Measurements from ENCODE around the gene POC1A. TPM values are rescaled to one million over a fixed set of nuclear protein-coding genes. Genes with fewer than 3 reads are reported as not detected.

Gene POC1A
- total RNA-seq, 1 experiment from 2014 or later = 29.0 TPM

DNA sequence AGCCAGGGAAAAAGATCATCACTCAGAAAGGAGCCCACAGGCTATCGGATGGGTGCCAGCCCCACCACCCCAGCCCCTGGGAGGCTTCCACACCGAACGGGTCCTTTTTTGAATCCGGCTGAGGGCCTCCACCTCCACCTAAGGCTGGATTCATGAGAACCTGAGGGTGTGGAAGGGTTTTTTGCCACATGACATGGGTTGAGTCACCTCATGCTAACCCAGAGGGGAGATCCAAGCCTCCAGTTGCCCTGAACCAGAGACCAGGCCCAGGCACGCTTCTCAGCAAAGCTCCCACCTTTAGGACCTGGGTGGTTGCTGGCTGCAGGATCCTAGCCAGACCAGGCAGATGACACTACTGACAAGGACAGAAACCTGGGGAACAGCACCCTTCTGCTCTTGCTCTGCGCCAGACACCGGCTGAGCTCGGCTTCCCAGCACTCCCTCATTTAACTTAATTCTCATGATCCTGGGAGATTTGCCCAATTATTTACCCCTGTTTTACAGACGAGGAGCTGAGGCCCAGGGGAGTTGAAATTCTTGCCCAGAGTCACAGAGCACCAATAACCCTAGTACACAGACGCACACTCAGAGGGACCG, 123.4 kb downstream of the POC1A start:
- Histone ChIP-seq H3K23ac (ENCODE audit: insufficient read length, low read depth, low read length) (no peak overlapping the region), H3K27ac (ENCODE audit: insufficient read length, low read depth, low read length) (no peak overlapping the region), H3T11ph (ENCODE audit: low read length) (no peak overlapping the region), H4K5ac (ENCODE audit: insufficient read length, low read depth, low read length) (no peak overlapping the region), H2BK12ac (ENCODE audit: insufficient read length, low read depth, low read length) (no peak overlapping the region), H2BK15ac (ENCODE audit: low read depth, low read length) (no peak overlapping the region), H2AK5ac (ENCODE audit: insufficient read length, low read length) (no peak overlapping the region), H3K4me2 (ENCODE audit: insufficient read depth, insufficient read length, low read length) (no peak overlapping the region), H4K20me1 (ENCODE audit: control insufficient read depth, insufficient read depth, insufficient read length) (no peaks in the 10 kb centered on the region), H3K4ac (ENCODE audit: low read depth, low read length) (no peak overlapping the region), H4K8ac (replicated peaks; ENCODE audit: insufficient read length, low read depth, low read length) (no peak overlapping the region), H2AFZ (ENCODE audit: low read length) (no peak overlapping the region), H3K18ac (ENCODE audit: insufficient read length, low read depth, low read length) (no peak overlapping the region), H3K79me1 (ENCODE audit: insufficient read depth, low read depth, low read length, poor library complexity, severe bottlenecking) (no peaks in the 10 kb centered on the region), H3K56ac (ENCODE audit: insufficient read length, low read depth, low read length) (no peak overlapping the region), H3K23me2 (ENCODE audit: insufficient read length, low read depth, low read length, poor library complexity, severe bottlenecking) (no peaks in the 10 kb centered on the region), H2BK5ac (ENCODE audit: insufficient read length, low read length) (no peak overlapping the region), H3K14ac (ENCODE audit: insufficient read depth, low read length) (no peak overlapping the region; the same call in 1 of the 2 replicates), H3K9ac (ENCODE audit: extremely low read depth, insufficient read length, low read length) (no peak overlapping the region), H4K91ac (ENCODE audit: insufficient read length, low read depth, low read length) (no peak overlapping the region), H3K27me3 (ENCODE audit: insufficient read depth, low read length) (no peaks in the 10 kb centered on the region), H2BK120ac (ENCODE audit: low read depth, low read length, poor library complexity, severe bottlenecking) (no peak overlapping the region), H3K79me2 (ENCODE audit: insufficient read depth, low read length) (no peaks in the 10 kb centered on the region), H3K4me1 (ENCODE audit: insufficient read depth, low read length) (no peaks in the 10 kb centered on the region), H3K9me3 (ENCODE audit: control insufficient read depth, low read depth, low read length) (no peaks in the 10 kb centered on the region), H2BK20ac (ENCODE audit: low read depth, low read length, poor library complexity, severe bottlenecking) (no peak overlapping the region)
- no CpG with 5 or more reads among the region's 11 CpGs for WGBS (ENCODE audit: extremely low coverage, insufficient read length, low lambda C conversion rate)
- Mint-ChIP-seq H3K27me3 (ENCODE audit: low read depth) (peaks cover 2% of the 10 kb centered on the region), H3K27ac (no peak overlapping the region), H3K9me3 (no peaks in the 10 kb centered on the region), H3K4me3 (no peak overlapping the region), H3K4me1 (peaks cover 0 to 9% of the 10 kb centered on the region in 2 experiments; a peak in 2 of 4 replicates), H3K36me3 (ENCODE audit: insufficient read depth in 1 of 3, low read depth in 3 of 3) (no peaks in the 10 kb centered on the region)
- no peak for TF ChIP-seq CTCF (conservative IDR thresholded peaks at IDR 0.05)
- DNase-seq = no peak

Measured in H9 (cell line).